ENCODE data around the gene PRRC2A. TPM values are rescaled to one million over a fixed set of nuclear protein-coding genes. Genes with fewer than 3 reads are reported as not detected.

Gene PRRC2A
- total and polyA plus RNA-seq, 9 donors: 51.3 to 175 (median 151) TPM

GRCh38 chr6:31610968-31611367, 9.5 kb upstream of the PRRC2A start:
- Histone ChIP-seq H3K27me3 (ENCODE audit: control insufficient read depth, insufficient read depth, low read length) (peaks cover 2% of the 10 kb centered on the region), H3K9me3 (replicated peaks; ENCODE audit: control insufficient read depth, low read depth, low read length) (no peaks in the 10 kb centered on the region), H3K4me1 (ENCODE audit: control insufficient read depth, insufficient read depth, low read length) (no peaks in the 10 kb centered on the region), H3K4me3 (ENCODE audit: low read length) (no peak overlapping the region), H3K36me3 (ENCODE audit: control insufficient read depth, insufficient read depth, low read length) (no peaks in the 10 kb centered on the region), H3K27ac (ENCODE audit: low read length) (peak overlapping the region; percentile 7)
- 35% methylated on average over 4 of the region's 4 CpGs for WGBS (ENCODE audit: insufficient coverage)
- peak; percentile 56 for DNase-seq

- H3K36me3 ChIP-seq (ENCODE audit: control insufficient read depth, insufficient read depth, low read length): peaks cover 3% of the 10 kb centered on the region
- no peaks in the 10 kb centered on the region for H3K9me3 ChIP-seq (replicated peaks; ENCODE audit: control insufficient read depth, low read depth, low read length)
- H3K27ac ChIP-seq (ENCODE audit: low read length): no peak overlapping the region
- 85% methylated on average over 3 of the region's 8 CpGs for WGBS (ENCODE audit: insufficient coverage)
- H3K4me3 ChIP-seq (ENCODE audit: low read length): no peak overlapping the region
- H3K4me1 ChIP-seq (ENCODE audit: control insufficient read depth, insufficient read depth, low read length): no peaks in the 10 kb centered on the region
- no peak for DNase-seq
- peaks cover 2% of the 10 kb centered on the region for H3K27me3 ChIP-seq (ENCODE audit: control insufficient read depth, insufficient read depth, low read length)
Measured at GRCh38 chr6:31614075-31614619, 6.4 kb upstream of the PRRC2A start.

GRCh38 chr6:31614684-31615578, 5.6 kb upstream of the PRRC2A start, which contains the start of gene AIF1:
AIF1 (plus strand) TSS chr6:31615234; CDS start chr6:31615330, 96 bp downstream.
- Histone ChIP-seq H3K4me1 (ENCODE audit: control insufficient read depth, insufficient read depth, low read length) (no peaks in the 10 kb centered on the region), H3K4me3 (ENCODE audit: low read length) (peak within 1 kb of the TSS; percentile 24), H3K27me3 (ENCODE audit: control insufficient read depth, insufficient read depth, low read length) (peaks cover 2% of the 10 kb centered on the region), H3K36me3 (ENCODE audit: control insufficient read depth, insufficient read depth, low read length) (peaks cover 3% of the 10 kb centered on the region), H3K9me3 (replicated peaks; ENCODE audit: control insufficient read depth, low read depth, low read length) (no peaks in the 10 kb centered on the region), H3K27ac (ENCODE audit: low read length) (no peak within 1 kb of the TSS)
- peak; percentile 66 for DNase-seq
- WGBS (ENCODE audit: insufficient coverage): 13% methylated on average over 3 of the region's 6 CpGs

- H3K4me3 ChIP-seq (ENCODE audit: low read length): peak overlapping the region; percentile 24
Measured at GRCh38 chr6:31615748-31616147, 4.8 kb upstream of the PRRC2A start.

GRCh38 chr6:31617010-31617409, 3.5 kb upstream of the PRRC2A start:
- no peak overlapping the region for H3K4me3 ChIP-seq (ENCODE audit: low read length)
- no peak for DNase-seq
- 86% methylated on average over 1 of the region's 2 CpGs for WGBS (ENCODE audit: insufficient coverage)

More at GRCh38 chr6:31615748-31616147, 4.8 kb upstream of the PRRC2A start:
- Histone ChIP-seq H3K27me3 (ENCODE audit: control insufficient read depth, insufficient read depth, low read length) (peaks cover 2% of the 10 kb centered on the region), H3K36me3 (ENCODE audit: control insufficient read depth, insufficient read depth, low read length) (peaks cover 3% of the 10 kb centered on the region), H3K9me3 (replicated peaks; ENCODE audit: control insufficient read depth, low read depth, low read length) (no peaks in the 10 kb centered on the region), H3K4me1 (ENCODE audit: control insufficient read depth, insufficient read depth, low read length) (no peaks in the 10 kb centered on the region), H3K27ac (ENCODE audit: low read length) (no peak overlapping the region)
- DNase-seq: no peak
- WGBS (ENCODE audit: insufficient coverage): 13% methylated on average over 5 of the region's 7 CpGs

GRCh38 chr6:31619805-31620585, 520 bp upstream of the PRRC2A start:
- Histone ChIP-seq H3K4me3 (ENCODE audit: low read length) (peak overlapping the region; percentile 67), H3K36me3 (ENCODE audit: control insufficient read depth, insufficient read depth, low read length) (peaks cover 28% of the 10 kb centered on the region), H3K4me1 (ENCODE audit: control insufficient read depth, insufficient read depth, low read length) (peaks cover 10% of the 10 kb centered on the region), H3K27ac (ENCODE audit: low read length) (peak overlapping the region; percentile 100), H3K9me3 (replicated peaks; ENCODE audit: control insufficient read depth, low read depth, low read length) (no peaks in the 10 kb centered on the region), H3K27me3 (ENCODE audit: control insufficient read depth, insufficient read depth, low read length) (no peaks in the 10 kb centered on the region)
- WGBS (ENCODE audit: insufficient coverage): 0% methylated on average over 34 of the region's 50 CpGs
- DNase-seq: peak; percentile 100

More at GRCh38 chr6:31617010-31617409, 3.5 kb upstream of the PRRC2A start:
- peaks cover 2% of the 10 kb centered on the region for H3K27me3 ChIP-seq (ENCODE audit: control insufficient read depth, insufficient read depth, low read length)
- H3K4me1 ChIP-seq (ENCODE audit: control insufficient read depth, insufficient read depth, low read length): peaks cover 4% of the 10 kb centered on the region
- peaks cover 3% of the 10 kb centered on the region for H3K36me3 ChIP-seq (ENCODE audit: control insufficient read depth, insufficient read depth, low read length)
- H3K27ac ChIP-seq (ENCODE audit: low read length): no peak overlapping the region
- no peaks in the 10 kb centered on the region for H3K9me3 ChIP-seq (replicated peaks; ENCODE audit: control insufficient read depth, low read depth, low read length)

- H3K27ac ChIP-seq (ENCODE audit: low read length): peak overlapping the region; percentile 96
- WGBS (ENCODE audit: insufficient coverage): 4% methylated on average over 9 of the region's 15 CpGs
- peaks cover 42% of the 10 kb centered on the region for H3K36me3 ChIP-seq (ENCODE audit: control insufficient read depth, insufficient read depth, low read length)
- H3K27me3 ChIP-seq (ENCODE audit: control insufficient read depth, insufficient read depth, low read length): no peaks in the 10 kb centered on the region
- no peaks in the 10 kb centered on the region for H3K9me3 ChIP-seq (replicated peaks; ENCODE audit: control insufficient read depth, low read depth, low read length)
- H3K4me3 ChIP-seq (ENCODE audit: low read length): peak overlapping the region; percentile 76
- DNase-seq: no peak
- H3K4me1 ChIP-seq (ENCODE audit: control insufficient read depth, insufficient read depth, low read length): peaks cover 10% of the 10 kb centered on the region
Measured at GRCh38 chr6:31621320-31621939, 915 bp downstream of the PRRC2A start.

- Histone ChIP-seq H3K9me3 (replicated peaks; ENCODE audit: control insufficient read depth, low read depth, low read length) (no peaks in the 10 kb centered on the region), H3K27me3 (ENCODE audit: control insufficient read depth, insufficient read depth, low read length) (no peaks in the 10 kb centered on the region), H3K4me3 (ENCODE audit: low read length) (peak overlapping the region; percentile 76), H3K36me3 (ENCODE audit: control insufficient read depth, insufficient read depth, low read length) (peaks cover 47% of the 10 kb centered on the region), H3K27ac (ENCODE audit: low read length) (peak overlapping the region; percentile 96), H3K4me1 (ENCODE audit: control insufficient read depth, insufficient read depth, low read length) (peaks cover 10% of the 10 kb centered on the region)
- no peak for DNase-seq
- WGBS (ENCODE audit: insufficient coverage): 28% methylated on average over 2 of the region's 4 CpGs
Measured at GRCh38 chr6:31621991-31622390, 1.5 kb downstream of the PRRC2A start.

GRCh38 chr6:31622684-31623091, 2.2 kb downstream of the PRRC2A start:
- 72% methylated on average over 5 of the region's 10 CpGs for WGBS (ENCODE audit: insufficient coverage)
- no peak overlapping the region for H3K4me3 ChIP-seq (ENCODE audit: low read length)
- H3K4me1 ChIP-seq (ENCODE audit: control insufficient read depth, insufficient read depth, low read length): peaks cover 10% of the 10 kb centered on the region
- no peak overlapping the region for H3K27ac ChIP-seq (ENCODE audit: low read length)
- no peak for DNase-seq
- no peaks in the 10 kb centered on the region for H3K27me3 ChIP-seq (ENCODE audit: control insufficient read depth, insufficient read depth, low read length)
- peaks cover 52% of the 10 kb centered on the region for H3K36me3 ChIP-seq (ENCODE audit: control insufficient read depth, insufficient read depth, low read length)
- no peaks in the 10 kb centered on the region for H3K9me3 ChIP-seq (replicated peaks; ENCODE audit: control insufficient read depth, low read depth, low read length)

All from muscle of leg (tissue), 11 donors.